Retinal pigment epithelial cell (primary cell): Measurements from ENCODE around the gene HNRNPF.

Experiments
- DNase-seq: peaks from one replicate; pipeline ENCODE4 v3.0.0-alpha.2; 2010; ENCODE audit warnings: low read depth
- H3K4me3 ChIP-seq: 2 replicates; pipeline ENCODE4 v1.5.1; 2011; ENCODE audit warnings: mild to moderate bottlenecking, low read length, control low read depth, moderate library complexity
- TF ChIP-seq, protein P1 (sequence below): conservative IDR thresholded peaks from 2 replicates; pipeline ENCODE4 v1.5.1; 2011; ENCODE audit warnings: low read depth, low read length, control low read depth, inconsistent platforms

HNRNPF gene

DNA sequence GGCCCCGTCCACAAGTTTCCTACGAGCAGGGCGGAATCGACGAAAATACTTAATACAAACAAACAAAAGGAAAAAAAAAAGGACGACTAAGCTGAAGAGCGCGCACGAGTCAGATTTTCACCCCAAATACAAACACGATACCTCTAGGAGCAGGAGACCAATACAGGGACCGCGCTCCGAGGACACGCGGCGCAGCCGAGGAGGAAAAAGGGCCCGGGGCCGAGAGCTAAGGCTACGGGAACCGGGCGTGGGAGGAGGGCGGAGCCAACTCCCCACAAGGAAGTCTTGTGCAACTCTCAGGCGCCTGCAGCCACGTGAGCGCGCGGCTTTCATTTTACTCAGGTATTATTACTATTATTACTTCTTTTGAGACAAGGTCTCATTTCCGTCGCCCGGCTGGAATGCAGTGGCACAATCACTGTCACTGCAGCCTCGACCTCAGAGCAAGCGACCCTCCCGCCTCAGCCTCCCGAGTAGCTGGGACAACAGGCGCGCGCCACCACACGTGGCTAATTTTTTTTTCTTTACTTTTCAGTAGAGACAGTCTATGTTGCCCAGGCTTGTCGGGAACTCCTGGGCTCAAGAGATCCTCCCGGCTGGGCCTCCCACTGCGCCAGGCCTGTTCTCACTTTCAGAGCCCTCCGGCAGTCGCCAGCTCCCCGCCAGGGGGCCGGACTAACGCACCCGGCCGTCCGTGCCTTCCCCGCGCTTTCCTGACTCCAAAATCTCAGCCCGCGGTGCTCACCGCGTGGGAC, 1.2 kb downstream of the HNRNPF start:
- peak; percentile 74 for DNase-seq
- H3K4me3 ChIP-seq: peak overlapping the region; percentile 72
- TF ChIP-seq, protein P1, sequence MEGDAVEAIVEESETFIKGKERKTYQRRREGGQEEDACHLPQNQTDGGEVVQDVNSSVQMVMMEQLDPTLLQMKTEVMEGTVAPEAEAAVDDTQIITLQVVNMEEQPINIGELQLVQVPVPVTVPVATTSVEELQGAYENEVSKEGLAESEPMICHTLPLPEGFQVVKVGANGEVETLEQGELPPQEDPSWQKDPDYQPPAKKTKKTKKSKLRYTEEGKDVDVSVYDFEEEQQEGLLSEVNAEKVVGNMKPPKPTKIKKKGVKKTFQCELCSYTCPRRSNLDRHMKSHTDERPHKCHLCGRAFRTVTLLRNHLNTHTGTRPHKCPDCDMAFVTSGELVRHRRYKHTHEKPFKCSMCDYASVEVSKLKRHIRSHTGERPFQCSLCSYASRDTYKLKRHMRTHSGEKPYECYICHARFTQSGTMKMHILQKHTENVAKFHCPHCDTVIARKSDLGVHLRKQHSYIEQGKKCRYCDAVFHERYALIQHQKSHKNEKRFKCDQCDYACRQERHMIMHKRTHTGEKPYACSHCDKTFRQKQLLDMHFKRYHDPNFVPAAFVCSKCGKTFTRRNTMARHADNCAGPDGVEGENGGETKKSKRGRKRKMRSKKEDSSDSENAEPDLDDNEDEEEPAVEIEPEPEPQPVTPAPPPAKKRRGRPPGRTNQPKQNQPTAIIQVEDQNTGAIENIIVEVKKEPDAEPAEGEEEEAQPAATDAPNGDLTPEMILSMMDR: peak; percentile 57

DNA sequence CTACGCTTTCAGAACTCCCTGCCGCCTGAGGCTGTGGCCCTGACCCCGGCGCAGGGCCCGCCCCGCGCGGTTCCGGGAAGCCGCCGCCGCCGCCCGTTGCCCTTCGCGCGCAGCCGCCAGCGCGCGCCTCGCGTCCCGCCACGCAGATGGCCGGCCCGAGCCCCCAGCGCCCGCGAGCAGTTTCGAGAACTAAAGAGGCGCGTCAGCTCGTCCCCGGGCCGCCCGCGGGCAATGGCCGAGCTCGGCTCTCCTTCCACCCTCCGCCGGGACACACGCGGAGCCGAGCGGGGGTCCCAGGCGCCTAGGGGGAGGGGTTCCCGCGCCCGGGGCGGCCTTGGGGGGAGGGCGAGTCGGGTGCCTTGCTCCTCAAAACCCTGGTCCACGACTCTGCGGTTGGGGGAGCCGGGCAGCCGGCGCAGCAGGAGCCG, 1.8 kb downstream of the HNRNPF start:
- H3K4me3 ChIP-seq: peak overlapping the region; percentile 72
- DNase-seq: no peak
- TF ChIP-seq, protein P1: no peak

DNA sequence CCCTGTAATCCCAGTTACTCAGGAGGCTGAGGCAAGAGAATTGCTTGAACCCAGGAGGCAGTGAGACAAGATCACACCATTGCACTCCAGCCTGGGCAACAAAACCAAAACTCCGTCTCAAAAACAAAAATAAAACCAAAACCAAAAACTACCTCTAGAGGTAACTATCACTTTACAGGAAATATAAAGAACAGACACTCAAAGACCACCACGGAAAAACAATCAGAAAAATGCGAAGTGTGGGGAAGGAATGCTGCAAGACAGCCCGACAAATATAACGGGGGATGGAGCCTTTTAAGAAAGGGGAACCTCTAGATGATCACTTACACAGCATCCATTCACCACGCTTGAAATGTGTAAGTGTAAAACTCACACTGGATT, 4.3 kb downstream of the HNRNPF start:
- TF ChIP-seq, protein P1: no peak
- no peak overlapping the region for H3K4me3 ChIP-seq
- DNase-seq: no peak

DNA sequence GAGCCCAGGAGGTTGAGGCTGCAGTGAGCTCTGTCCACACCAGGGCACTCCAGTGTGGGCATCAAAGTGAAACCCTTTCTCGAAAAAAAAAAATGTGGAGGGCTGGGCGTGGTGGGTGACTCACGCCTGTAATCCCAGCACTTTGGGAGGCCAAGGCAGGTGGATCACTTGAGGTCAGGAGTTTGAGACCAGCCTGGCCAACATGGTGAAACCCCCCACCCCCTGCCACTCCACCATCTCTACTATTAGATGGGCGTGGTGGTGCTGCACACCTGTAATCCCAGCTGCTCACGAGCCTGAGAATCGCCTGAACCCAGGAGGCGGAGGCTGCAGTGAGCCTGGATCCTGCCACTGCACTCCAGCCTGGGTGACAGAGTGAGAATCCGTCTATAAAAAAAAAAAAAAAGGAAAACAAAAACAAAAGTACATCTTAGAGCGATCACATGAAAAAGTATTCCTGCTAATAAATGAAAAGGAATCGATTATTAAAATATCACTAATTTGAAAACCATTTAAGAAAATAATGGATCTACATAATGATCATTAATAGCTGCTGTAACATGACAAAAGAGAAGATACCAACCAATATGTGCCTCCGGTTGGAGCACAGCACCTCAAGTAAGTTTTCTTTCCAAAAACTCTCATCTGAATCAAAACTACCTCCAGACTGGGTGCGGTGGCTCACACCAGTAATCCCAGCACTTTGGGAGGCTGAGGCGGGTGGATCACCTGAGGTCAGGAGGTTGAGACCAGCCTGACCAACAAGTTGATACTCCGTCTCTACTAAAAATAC, 4.9 kb downstream of the HNRNPF start:
- no peak overlapping the region for H3K4me3 ChIP-seq
- no peak for DNase-seq
- TF ChIP-seq, protein P1: no peak

DNA sequence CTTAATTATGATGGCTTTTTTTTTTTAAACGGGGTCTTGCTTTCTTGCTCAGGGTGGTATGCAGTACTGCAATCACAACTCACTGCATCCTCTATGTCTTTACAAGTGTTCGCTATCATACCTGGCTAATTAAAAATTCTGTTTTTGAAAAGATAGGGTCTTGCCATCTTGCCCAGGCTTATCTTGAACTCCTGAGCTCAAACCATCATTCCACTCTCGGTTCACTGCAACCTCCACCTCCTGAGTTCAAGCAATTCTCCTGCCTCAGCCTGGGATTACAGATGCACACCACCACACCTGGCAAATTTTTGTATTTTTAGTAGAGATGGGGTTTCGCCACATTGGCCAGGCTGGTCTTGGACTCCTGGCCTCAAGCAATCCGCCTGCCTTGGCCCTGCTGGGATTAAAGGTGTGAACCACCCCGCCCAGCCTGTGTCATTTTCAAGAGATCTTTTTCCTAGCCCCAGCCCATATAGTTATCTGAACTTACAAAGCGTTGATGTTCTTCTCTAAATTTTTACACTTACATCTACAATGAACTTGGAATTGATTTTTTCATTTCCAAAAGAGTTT, 6.0 kb downstream of the HNRNPF start:
- DNase-seq: no peak
- TF ChIP-seq, protein P1: no peak
- H3K4me3 ChIP-seq: no peak overlapping the region

DNA sequence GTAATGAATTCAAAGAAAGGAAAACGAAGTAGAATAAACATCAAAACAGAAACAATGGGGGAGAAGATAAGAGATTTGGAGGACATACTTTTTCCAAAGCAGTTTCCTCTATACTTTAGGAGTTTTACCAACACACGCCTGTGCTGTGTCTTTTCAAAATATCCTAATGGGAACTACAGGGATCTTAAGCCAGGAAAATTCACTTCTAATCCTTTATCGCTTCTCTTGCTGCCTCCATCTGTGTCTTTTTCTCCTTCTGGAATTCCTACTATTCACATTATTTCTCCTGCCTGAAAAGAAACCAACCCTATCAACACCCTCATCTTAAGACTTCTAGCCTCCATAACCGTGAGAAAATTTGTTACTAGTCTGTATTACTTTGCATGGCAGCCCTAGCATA, 6.8 kb downstream of the HNRNPF start:
- H3K4me3 ChIP-seq: no peak overlapping the region
- TF ChIP-seq, protein P1: no peak
- no peak for DNase-seq

DNA sequence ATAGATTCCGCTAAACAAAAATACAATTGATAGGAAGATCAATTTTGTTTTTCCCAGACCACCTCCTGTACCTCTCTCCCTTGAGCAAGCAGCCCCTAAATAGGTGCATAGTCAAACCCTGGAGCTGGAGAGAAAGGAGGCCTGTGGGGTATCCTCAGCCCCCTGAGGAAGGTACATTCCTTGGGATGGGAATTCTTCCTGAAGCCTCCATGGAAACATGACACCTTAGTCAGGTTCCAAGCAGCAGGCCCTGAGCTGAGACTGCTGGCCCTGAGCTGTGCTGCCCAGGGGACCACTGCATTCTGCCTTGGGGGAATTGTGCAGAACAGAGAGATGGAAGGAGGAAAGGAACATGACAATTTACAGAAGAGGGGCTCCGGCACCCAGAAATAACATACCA, 7.4 kb downstream of the HNRNPF start:
- no peak for DNase-seq
- TF ChIP-seq, protein P1: no peak
- H3K4me3 ChIP-seq: no peak overlapping the region
